Retinal pigment epithelial cell (primary cell): ENCODE data around the gene FAM131A.
A peak's percentile ranks its signal among the peaks of the same experiment; 100 is the strongest.

Experiments used
- DNase-seq: peaks from one replicate; pipeline ENCODE4 v3.0.0-alpha.2; 2010; ENCODE audit warnings: low read depth
- H3K4me3 ChIP-seq: 2 replicates; pipeline ENCODE4 v1.5.1; 2011; ENCODE audit warnings: mild to moderate bottlenecking, low read length, control low read depth, moderate library complexity
- TF ChIP-seq, protein P1 (sequence below): conservative IDR thresholded peaks from 2 replicates; pipeline ENCODE4 v1.5.1; 2011; ENCODE audit warnings: low read depth, low read length, control low read depth, inconsistent platforms

FAM131A gene

DNA sequence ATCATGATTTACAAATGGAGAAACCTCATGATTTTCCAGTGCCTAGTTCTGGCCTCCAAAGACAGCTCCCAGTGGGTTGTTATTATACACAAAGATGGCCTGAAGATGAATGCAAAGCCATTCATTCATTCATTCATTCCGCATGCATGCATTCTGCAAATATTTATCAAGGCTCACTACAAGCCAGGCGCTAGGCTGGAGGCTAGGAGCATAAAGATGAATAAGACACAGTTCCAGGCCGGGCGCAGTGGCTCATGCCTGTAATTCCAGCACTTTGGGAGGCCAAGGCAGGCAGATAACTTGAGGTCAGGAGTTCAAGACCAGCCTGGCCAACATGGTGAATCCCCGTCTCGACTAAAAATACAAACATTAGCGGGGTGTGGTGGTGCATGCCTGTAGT is 40.8 kb upstream of the FAM131A start:
- TF ChIP-seq, protein P1, sequence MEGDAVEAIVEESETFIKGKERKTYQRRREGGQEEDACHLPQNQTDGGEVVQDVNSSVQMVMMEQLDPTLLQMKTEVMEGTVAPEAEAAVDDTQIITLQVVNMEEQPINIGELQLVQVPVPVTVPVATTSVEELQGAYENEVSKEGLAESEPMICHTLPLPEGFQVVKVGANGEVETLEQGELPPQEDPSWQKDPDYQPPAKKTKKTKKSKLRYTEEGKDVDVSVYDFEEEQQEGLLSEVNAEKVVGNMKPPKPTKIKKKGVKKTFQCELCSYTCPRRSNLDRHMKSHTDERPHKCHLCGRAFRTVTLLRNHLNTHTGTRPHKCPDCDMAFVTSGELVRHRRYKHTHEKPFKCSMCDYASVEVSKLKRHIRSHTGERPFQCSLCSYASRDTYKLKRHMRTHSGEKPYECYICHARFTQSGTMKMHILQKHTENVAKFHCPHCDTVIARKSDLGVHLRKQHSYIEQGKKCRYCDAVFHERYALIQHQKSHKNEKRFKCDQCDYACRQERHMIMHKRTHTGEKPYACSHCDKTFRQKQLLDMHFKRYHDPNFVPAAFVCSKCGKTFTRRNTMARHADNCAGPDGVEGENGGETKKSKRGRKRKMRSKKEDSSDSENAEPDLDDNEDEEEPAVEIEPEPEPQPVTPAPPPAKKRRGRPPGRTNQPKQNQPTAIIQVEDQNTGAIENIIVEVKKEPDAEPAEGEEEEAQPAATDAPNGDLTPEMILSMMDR = no peak
- H3K4me3 ChIP-seq = no peak overlapping the region
- DNase-seq = no peak

DNA sequence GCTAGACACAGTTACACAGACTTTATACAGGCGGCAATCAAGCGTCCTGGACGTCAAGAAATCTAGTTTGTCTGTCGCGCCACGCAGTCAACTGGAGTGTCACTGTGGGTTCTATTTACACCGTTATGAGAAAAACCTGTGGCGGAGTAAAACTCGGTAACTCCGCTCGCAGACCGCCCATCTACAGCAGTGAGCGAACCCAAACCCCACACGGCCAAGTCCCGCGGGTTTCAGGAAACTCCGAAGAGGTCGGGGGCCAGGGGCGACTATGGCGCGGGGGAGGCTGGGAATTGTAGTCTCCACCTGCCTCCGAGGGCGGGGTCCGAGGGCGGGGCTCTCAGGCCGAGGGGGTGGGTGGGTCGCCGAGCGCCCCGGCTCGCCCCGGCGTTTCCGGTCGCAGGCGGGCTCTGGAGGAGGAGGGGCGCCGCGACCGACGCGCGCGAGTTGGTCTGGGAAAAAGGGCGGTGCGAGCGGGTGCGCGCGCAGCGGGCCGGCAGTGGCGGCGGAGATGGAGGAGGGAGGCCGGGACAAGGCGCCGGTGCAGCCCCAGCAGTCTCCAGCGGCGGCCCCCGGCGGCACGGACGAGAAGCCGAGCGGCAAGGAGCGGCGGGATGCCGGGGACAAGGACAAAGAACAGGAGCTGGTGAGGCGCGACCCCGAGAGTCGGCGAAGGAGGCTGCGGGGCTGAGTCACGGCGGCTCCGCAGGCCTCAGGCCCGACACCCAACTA is 38.5 kb upstream of the FAM131A start, which contains the start of gene PSMD2:
PSMD2 (plus strand) TSS at position 483 of the 729 bp plus-strand sequence; CDS start at position 509, 26 bp downstream.
- TF ChIP-seq, protein P1 = no peak
- H3K4me3 ChIP-seq = peak within 1 kb of the TSS; percentile 98
- peak; percentile 84 for DNase-seq

DNA sequence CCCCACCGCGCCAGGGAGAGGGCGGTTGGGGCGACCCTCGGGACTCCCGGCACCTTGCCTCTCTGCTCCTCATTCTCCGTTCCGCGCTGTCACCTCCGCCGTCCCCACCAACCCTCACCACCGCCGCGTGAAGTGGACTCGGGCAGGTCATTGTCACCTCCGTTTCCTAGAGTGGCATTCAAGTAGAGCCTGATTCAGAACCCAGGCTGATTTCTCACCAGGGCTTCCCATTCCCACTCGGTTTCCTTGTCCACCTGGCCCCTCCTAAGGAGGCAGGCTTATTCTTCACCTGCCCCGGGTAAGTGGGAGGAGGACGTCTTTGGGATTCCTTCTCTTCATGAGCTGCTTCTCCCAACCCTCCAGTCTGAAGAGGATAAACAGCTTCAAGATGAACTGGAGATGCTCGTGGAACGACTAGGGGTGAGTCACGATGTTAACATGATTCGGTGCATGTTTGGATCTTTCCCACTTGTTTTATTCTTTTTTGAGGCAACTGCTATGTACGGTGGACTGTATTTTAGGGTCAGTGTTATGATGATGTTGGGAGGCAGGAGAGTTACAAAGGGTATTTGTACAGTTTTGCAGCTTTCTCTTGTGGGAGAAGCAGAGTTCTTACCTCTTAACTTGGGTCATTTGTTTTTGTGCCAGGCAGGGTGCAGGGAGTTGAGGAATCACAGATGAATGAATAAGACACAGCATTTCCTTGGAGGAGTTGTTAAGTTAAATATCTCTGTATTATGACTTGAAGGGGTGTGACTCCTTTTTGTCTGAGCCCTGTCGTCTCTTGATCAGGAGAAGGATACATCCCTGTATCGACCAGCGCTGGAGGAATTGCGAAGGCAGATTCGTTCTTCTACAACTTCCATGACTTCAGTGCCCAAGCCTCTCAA is 37.7 kb upstream of the FAM131A start:
- DNase-seq = no peak
- TF ChIP-seq, protein P1 = no peak
- peak overlapping the region; percentile 98 for H3K4me3 ChIP-seq

DNA sequence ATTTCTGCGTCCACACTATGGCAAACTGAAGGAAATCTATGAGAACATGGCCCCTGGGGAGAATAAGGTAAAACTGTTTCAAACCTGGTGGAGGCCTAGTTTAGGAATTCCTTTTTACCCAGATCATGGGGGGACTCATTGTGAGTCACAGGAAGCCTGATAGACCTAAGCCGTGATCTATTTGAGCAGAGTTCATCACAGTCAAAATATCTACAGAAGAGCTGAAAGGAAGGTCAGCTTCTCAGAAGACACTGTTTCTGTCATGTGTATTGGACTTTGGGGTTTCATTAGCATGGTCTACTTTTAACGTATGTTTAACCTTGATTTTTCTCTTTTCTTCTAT is 37.1 kb upstream of the FAM131A start:
- peak overlapping the region; percentile 98 for H3K4me3 ChIP-seq
- DNase-seq = no peak
- TF ChIP-seq, protein P1 = no peak

DNA sequence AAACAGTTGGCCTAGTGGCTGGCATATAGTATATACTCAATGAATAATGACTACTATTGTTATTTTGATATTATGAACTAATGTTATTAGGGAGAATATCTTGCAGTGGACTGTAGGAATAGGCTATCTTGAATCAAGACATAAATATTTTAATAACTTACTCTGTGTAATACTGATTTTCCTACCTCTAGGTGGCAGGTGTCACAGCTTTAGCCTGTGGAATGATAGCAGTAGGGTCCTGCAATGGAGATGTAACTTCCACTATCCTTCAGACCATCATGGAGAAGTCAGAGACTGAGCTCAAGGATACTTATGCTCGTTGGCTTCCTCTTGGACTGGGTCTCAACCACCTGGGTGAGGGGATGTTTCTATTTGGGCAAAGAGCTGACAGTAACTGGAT is 31.8 kb upstream of the FAM131A start:
- TF ChIP-seq, protein P1 = peak; percentile 60
- DNase-seq = no peak
- H3K4me3 ChIP-seq = no peak overlapping the region

DNA sequence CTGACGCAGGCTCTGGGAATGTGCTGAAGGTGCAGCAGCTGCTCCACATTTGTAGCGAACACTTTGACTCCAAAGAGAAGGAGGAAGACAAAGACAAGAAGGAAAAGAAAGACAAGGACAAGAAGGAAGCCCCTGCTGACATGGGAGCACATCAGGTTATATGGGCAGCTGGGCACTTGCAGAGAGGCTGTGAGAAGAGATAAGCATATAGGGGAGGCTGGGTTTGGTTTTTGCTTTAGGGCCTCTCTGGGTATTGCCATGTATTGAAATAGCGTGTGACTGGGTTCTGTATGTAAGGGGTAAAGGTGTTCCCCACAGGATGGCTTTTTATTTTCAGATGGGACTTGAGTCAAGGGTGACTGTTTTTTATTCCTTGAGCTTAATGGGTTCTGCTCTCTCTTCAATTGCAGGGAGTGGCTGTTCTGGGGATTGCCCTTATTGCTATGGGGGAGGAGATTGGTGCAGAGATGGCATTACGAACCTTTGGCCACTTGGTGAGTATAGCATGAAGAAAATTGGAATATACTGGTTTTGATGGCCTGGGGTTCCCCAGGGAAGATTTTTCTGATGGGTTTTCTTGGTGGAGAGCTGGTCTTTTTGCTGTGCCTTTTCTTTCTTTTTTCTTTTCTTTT is 30.9 kb upstream of the FAM131A start:
- TF ChIP-seq, protein P1 = no peak
- no peak overlapping the region for H3K4me3 ChIP-seq
- no peak for DNase-seq
